ENCODE results near the gene DNM1.
"Not testable (repeated sequence)": the region's sequence is repeated elsewhere in the genome, so short reads cannot be mapped to it uniquely, and the experiment has no call there.

The DNM1 gene

GRCh38 chr9:128253140-128253990, 50.2 kb downstream of the DNM1 start:
- DNase-seq = no peak

- no peak for DNase-seq
These were observed 50.8 kb downstream of the DNM1 start for GRCh38 chr9:128253991-128254346.

GRCh38 chr9:128254362-128254761, 51.2 kb downstream of the DNM1 start:
- DNase-seq = no peak

- peak; percentile 12 for DNase-seq
These were observed 51.9 kb downstream of the DNM1 start for GRCh38 chr9:128254855-128255759.

GRCh38 chr9:128257086-128257825, 54.1 kb downstream of the DNM1 start:
- DNase-seq = no peak

GRCh38 chr9:128257907-128258306, 54.7 kb downstream of the DNM1 start:
- no peak for DNase-seq

GRCh38 chr9:128258326-128258725, 55.1 kb downstream of the DNM1 start:
- DNase-seq = no peak

GRCh38 chr9:128259156-128259555, 56.0 kb downstream of the DNM1 start:
- no peak for DNase-seq

- no peak for DNase-seq
These were observed 57.2 kb downstream of the DNM1 start for GRCh38 chr9:128260340-128260739.

- DNase-seq = no peak
These were observed 59.5 kb downstream of the DNM1 start for GRCh38 chr9:128262687-128263086.

GRCh38 chr9:128265348-128265847, 62.2 kb downstream of the DNM1 start:
- DNase-seq = no peak

GRCh38 chr9:128266868-128267590, 63.9 kb downstream of the DNM1 start:
- DNase-seq = no peak

- no peak for DNase-seq
These were observed 67.9 kb downstream of the DNM1 start for GRCh38 chr9:128271112-128271511.

GRCh38 chr9:128271512-128271911, 68.3 kb downstream of the DNM1 start:
- DNase-seq = no peak

GRCh38 chr9:128274245-128274644, 71.1 kb downstream of the DNM1 start:
- no peak for DNase-seq

GRCh38 chr9:128275198-128276007, 72.2 kb downstream of the DNM1 start, which contains the start of gene GOLGA2:
TSS of gene GOLGA2 (minus strand) at chr9:128276007. CDS start at chr9:128275976, 31 bp downstream.
- DNase-seq = no peak

GRCh38 chr9:128276008-128276573, 72.9 kb downstream of the DNM1 start, which contains the start of gene SWI5:
TSS of gene SWI5 (plus strand) at chr9:128276276.
- DNase-seq = peak; percentile 99

- peak; percentile 10 for DNase-seq
These were observed 73.5 kb downstream of the DNM1 start for GRCh38 chr9:128276574-128277270.

- DNase-seq = not testable (repeated sequence)
These were observed 76.2 kb downstream of the DNM1 start for GRCh38 chr9:128279088-128280073.

Measured in NCI-H1092 (cell line).